ENCODE results near the gene GDNF.
A peak's percentile ranks its signal among the peaks of the same experiment; 100 is the strongest.

GDNF gene

DNA sequence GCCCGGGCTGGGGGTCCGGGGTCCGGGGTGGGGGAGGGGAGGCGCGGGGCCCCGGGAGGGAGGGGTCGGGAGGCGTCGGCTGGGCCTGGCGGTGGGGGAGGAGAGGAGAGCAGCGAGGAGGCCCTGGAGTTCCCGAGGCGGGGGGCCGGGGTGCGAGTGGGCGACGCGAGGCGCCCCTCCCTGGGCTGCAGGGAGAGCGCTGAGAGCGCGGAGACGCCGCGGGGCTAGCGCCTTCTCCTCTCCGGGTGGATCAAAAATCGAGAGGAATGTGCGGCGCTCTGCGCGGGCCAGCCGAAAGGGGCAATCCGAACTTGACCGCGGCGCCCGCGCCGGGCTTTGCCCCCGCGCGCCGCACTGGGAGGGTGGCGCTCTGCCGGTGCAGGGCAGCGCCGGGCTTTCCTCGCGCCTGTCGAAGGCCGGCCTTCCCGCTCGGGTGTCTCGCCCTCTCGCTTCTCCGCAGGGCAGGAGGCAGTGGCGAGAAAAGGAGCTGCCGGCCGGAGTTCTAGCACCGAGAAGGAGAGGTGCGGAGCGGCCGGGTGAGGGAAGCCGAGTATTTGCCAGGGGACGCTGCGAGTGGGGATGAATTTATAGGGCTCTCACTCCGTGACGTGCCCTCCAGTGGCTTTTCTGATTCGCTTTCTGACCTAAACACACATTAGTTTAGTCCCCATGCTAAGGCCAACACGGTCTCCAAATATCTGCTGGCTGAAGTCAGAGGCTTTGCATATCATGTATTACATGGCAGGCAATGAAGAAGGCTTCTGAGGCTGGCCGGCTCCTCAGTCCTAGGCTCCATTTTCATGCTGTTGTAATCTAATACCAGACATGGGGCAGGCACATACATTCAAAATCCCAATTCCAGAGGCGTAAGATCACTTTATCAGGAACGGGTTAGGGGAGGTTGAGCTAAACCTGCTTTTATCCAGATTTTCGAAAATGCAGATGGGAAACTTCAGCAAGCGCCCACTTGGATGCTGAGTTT is 503 bp upstream of the GDNF start:
- TF ChIP-seq, protein P1, sequence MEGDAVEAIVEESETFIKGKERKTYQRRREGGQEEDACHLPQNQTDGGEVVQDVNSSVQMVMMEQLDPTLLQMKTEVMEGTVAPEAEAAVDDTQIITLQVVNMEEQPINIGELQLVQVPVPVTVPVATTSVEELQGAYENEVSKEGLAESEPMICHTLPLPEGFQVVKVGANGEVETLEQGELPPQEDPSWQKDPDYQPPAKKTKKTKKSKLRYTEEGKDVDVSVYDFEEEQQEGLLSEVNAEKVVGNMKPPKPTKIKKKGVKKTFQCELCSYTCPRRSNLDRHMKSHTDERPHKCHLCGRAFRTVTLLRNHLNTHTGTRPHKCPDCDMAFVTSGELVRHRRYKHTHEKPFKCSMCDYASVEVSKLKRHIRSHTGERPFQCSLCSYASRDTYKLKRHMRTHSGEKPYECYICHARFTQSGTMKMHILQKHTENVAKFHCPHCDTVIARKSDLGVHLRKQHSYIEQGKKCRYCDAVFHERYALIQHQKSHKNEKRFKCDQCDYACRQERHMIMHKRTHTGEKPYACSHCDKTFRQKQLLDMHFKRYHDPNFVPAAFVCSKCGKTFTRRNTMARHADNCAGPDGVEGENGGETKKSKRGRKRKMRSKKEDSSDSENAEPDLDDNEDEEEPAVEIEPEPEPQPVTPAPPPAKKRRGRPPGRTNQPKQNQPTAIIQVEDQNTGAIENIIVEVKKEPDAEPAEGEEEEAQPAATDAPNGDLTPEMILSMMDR (IDR thresholded peaks at IDR 0.05; ENCODE audit: control insufficient read depth, extremely low read depth, insufficient read depth), result no peak
- H3K4me3 ChIP-seq (ENCODE audit: low read depth, low read length), result peak overlapping the region; percentile 22
- DNase-seq (ENCODE audit: low read depth), result no peak

DNA sequence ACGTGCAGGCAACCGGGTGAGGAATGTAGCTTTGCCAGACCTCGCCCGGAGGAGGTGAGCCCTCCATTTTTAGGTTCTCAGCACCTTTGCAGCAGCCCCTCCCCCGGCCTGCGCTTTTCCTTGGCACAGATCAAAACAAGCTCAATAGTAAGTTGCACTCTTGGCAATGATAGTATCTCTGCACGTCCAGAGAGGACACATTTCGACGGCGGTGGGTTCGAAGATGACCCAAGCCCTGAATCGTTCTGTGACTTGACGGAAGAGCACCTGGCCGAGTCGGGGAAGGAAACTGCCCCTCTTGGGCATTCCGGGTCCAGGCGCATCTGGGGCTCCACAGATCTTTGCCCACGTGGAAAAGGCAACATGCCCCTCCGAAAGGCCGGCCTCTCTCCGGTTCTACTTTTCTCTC is 904 bp downstream of the GDNF start:
- H3K4me3 ChIP-seq (ENCODE audit: low read depth, low read length), result no peak overlapping the region
- no peak for DNase-seq (ENCODE audit: low read depth)
- TF ChIP-seq, protein P1 (IDR thresholded peaks at IDR 0.05; ENCODE audit: control insufficient read depth, extremely low read depth, insufficient read depth), result no peak

DNA sequence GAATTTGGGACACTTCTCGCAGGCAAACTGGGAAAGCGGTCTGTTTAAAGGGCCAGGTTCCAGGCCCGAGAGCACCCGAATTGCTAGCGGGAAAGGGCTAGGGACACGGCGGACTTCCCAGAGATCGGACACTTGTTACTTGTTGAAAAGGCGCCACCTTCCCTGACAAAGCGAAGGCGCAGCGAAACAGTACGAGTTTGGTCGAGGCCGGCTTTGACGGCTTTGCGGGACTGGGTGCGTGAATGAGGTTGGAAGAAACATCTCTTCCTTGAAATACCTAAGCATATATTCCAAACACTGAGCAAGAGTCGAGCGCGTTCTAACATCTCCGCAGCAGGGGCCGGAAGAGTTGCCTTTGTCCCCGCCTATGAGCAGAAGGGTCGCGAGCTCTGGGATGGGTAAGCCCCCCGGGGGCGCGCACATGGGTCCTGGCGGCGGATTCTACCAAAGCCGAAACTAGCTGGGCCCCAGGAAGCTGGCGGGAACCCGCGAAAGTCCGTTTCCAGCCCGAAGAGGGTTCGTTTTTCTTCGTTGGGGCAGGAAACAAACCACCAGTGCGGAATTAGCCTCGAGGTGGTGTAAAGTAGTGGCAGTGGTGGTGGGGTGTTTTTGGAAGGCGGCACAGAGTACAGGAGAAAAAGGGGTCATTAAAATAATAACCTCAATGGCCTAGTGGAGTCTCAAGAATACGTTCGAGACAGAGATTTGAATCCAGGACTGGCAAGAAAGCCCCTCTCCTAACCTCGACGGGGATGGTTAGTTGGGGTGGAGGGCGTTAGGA is 1.5 kb downstream of the GDNF start:
- H3K4me3 ChIP-seq (ENCODE audit: low read depth, low read length), result no peak overlapping the region
- TF ChIP-seq, protein P1 (IDR thresholded peaks at IDR 0.05; ENCODE audit: control insufficient read depth, extremely low read depth, insufficient read depth), result no peak
- DNase-seq (ENCODE audit: low read depth), result no peak

DNA sequence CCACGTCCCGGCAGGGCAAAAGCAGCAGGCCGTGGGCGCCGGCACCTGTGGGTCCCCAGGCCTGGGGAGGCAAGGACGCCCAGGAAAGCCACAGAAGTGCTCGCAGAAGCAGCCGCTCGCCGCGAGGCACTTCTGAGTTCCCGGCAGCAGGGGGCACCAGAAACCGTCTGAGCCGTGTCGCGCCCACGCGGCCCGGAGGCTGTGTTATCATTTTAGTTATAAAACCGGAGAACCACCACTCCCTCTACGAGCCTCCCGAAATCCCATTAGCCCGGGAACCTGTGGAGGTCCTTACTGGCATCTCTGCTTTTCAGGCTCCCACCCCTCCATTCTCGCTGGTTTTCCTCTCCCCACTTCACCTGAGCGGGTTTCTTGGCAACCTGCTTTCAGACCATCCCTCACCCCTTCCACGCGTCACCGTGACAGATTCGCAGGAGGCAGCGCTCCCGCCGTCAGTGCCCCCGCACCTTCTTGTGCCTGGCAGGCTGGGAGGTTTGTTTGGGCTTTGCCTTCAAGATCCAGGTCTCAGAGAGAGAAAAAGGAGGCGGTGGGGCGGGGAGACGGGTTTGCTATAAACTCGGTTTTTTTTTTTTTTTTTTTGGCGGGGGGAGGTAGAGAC is 2.3 kb downstream of the GDNF start:
- DNase-seq (ENCODE audit: low read depth), result peak; percentile 15
- H3K4me3 ChIP-seq (ENCODE audit: low read depth, low read length), result no peak overlapping the region
- TF ChIP-seq, protein P1 (IDR thresholded peaks at IDR 0.05; ENCODE audit: control insufficient read depth, extremely low read depth, insufficient read depth), result peak; percentile 84

DNA sequence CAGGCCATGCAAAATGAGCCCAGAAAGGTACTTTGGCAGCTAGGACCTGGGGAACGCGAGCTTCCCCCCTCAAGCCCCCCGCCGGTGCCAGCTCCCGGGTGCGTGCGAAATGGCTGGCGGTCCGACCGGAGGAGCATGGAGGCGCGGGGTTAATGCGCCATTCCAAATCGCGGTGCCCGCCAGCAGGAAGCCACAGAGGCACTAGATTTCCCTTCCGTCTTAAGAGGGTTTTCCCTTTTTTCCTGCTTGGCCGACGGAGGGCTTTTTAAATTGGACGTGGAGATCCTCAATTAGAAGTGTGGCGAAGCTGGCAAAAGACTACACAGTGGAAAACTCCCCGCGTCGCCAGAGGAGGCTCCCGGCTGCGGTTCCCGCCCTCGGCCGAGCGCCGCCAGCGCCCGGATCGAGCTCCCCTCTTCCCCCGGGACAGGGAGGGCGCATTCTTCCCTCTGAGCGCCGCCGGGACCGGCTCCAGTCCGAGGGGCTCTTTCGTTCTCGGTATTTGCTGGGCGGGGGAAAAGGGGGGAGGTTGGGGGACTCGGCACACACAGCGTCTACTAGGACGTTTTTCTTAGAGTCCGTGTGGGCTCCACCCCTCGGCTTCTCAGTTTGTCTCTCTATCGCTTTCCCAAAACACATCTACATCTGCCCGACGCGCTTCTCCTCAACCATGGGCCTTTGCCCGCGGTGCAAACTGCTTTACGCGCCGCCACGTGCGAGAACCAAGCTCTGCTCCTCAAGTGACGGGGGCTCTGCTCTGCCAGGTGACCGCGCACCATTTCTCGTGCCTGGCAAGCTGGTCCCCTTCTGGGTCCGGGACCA is 3.0 kb downstream of the GDNF start:
- TF ChIP-seq, protein P1 (IDR thresholded peaks at IDR 0.05; ENCODE audit: control insufficient read depth, extremely low read depth, insufficient read depth), result no peak
- DNase-seq (ENCODE audit: low read depth), result no peak

DNA sequence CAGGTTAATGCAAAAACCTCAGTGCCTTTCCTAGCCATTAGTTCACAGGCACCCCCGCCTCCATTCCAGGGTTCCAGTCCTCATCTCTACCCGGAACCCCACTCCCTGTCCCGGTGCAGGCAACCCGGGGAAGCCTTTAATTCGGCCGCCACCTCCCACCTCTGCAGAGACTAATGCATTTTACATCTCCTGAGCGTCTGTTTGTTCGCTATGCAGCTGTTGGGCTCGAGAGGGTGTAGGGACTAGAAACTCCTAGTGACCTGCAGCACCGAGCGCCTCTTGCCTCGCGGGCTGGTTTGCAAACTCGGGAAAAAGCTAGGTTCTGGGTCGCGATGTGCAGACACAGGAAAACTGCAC is 3.6 kb downstream of the GDNF start:
- TF ChIP-seq, protein P1 (IDR thresholded peaks at IDR 0.05; ENCODE audit: control insufficient read depth, extremely low read depth, insufficient read depth), result no peak
- DNase-seq (ENCODE audit: low read depth), result no peak
- no peak overlapping the region for H3K4me3 ChIP-seq (ENCODE audit: low read depth, low read length)

More for the DNA sequence above, 3.0 kb downstream of the GDNF start:
- H3K4me3 ChIP-seq (ENCODE audit: low read depth, low read length), result no peak overlapping the region

Measured in LNCaP clone FGC (cell line).